HepG2 (cell line): ENCODE measurements around the gene RDH8. TPM values are rescaled to one million over a fixed set of nuclear protein-coding genes. Genes with fewer than 3 reads are reported as not detected.

Source experiments
- ATAC-seq: fragments of 200-7000 bp; cut with Tn5 transposase; 3 replicates; pipeline ENCODE4 v1.9.1; 2020; ENCODE audit warnings: mild to moderate bottlenecking, moderate library complexity
- BruUV-seq: library from RNA; stranded (reverse); fragments of 400-500 nt; replicated peaks from 2 replicates; lab custom pipeline; 2021; lab: Mats Ljungman, UMichigan
- CTCF ChIA-PET: fragments of 300-600 bp; formaldehyde crosslinking; extraction: SDS; loops from one replicate; lab custom pipeline; 2021; ENCODE audit warnings: low total read pairs, inconsistent platforms, low intra/inter-chr PET ratio; lab: Yijun Ruan, JAX
- POLR2A ChIA-PET: fragments of 350-600 bp; sonication (Branson Sonifier 250); formaldehyde crosslinking; loops from one replicate; lab custom pipeline; 2020; ENCODE audit warnings: antibody characterized with exemption, inconsistent platforms; lab: Yijun Ruan, JAX
- DNase-seq: peaks from one replicate; pipeline ENCODE4 v3.0.0-alpha.2; 2015; ENCODE audit warnings: low spot score
- FAIRE-seq: peaks from 3 replicates; lab custom pipeline; 2011; peaks lifted over from hg19 to GRCh38; lab: Jason Lieb, UNC
- H2AFZ ChIP-seq: one replicate; pipeline ENCODE4 v1.6.1; 2011; ENCODE audit warnings: low read length, inconsistent platforms
- H3K27ac ChIP-seq: fragments of 300-600 bp; 3 replicates; pipeline ENCODE4 v1.8.0; 2011; ENCODE audit warnings: mixed run types, mild to moderate bottlenecking, mixed read lengths, low read length, inconsistent platforms; ENCODE audit not compliant: insufficient read depth; ENCODE audit errors: extremely low read length
- H3K27me3 ChIP-seq, 2 experiments: fragments of 200-600 bp in 1 of 2; 2 replicates in 1 of 2; 3 replicates in 1 of 2; pipeline versions ENCODE4 v1.6.0 to v1.8.0; 2011; ENCODE audit warnings: low read length in 2 of 2, mild to moderate bottlenecking in 2 of 2, moderate library complexity in 2 of 2, inconsistent platforms in 1 of 2; ENCODE audit not compliant: insufficient read depth in 2 of 2, control insufficient read depth in 1 of 2
- H3K36me3 ChIP-seq, 2 experiments: fragments of 200-600 bp in 1 of 2; replicated peaks in 1 of 2; 2 replicates in 1 of 2; 3 replicates in 1 of 2; pipeline versions ENCODE4 v1.5.1 to v1.8.0; 2011; ENCODE audit warnings: low read length in 2 of 2, inconsistent platforms in 1 of 2; ENCODE audit not compliant: insufficient read depth in 2 of 2, control insufficient read depth in 1 of 2
- H3K4me1 ChIP-seq: 2 replicates; pipeline ENCODE4 v1.5.1; 2012; ENCODE audit warnings: low read length, inconsistent platforms; ENCODE audit not compliant: insufficient read depth
- H3K4me2 ChIP-seq: 2 replicates; pipeline ENCODE4 v1.6.0; 2011; ENCODE audit warnings: low read depth, low read length, inconsistent platforms
- H3K4me3 ChIP-seq, 3 experiments: fragments of 200-600 bp in 1 of 3; sonication (generic), shearing (Covaris generic) in 1 of 3; replicated peaks in 1 of 3; 2 replicates each; pipeline ENCODE4 v1.5.1; 2011 to 2016; ENCODE audit warnings: low read length in 3 of 3, inconsistent platforms in 2 of 3, low read depth in 2 of 3, mild to moderate bottlenecking in 2 of 3, control low read depth in 1 of 3, mixed read lengths in 1 of 3; ENCODE audit not compliant: insufficient read depth in 1 of 3
- H3K79me2 ChIP-seq: one replicate; pipeline ENCODE4 v1.6.1; 2011; ENCODE audit warnings: low read length, inconsistent platforms; ENCODE audit not compliant: insufficient read depth
- H3K9ac ChIP-seq: 2 replicates; pipeline ENCODE4 v1.6.0; 2011; ENCODE audit warnings: mild to moderate bottlenecking, low read depth, low read length, inconsistent platforms; ENCODE audit not compliant: insufficient read depth
- H3K9me3 ChIP-seq: 2 replicates; pipeline ENCODE4 v1.5.1; 2012; ENCODE audit warnings: mild to moderate bottlenecking, low read length
- H4K20me1 ChIP-seq: 2 replicates; pipeline ENCODE4 v1.6.0; 2011; ENCODE audit warnings: inconsistent platforms, mild to moderate bottlenecking, low read length, moderate library complexity; ENCODE audit not compliant: insufficient read depth
- BATF2 ChIP-seq: sonication (generic); formaldehyde crosslinking; IDR thresholded peaks from 2 replicates; pipeline ENCODE4 v1.8.0; 2022; ENCODE audit warnings: mild to moderate bottlenecking, missing genetic modification reagents, moderate library complexity
- GATAD2A ChIP-seq: IDR thresholded peaks from 2 replicates; pipeline ENCODE4 v1.6.1; 2016
- KAT2B ChIP-seq: fragments of 150-350 bp; IDR thresholded peaks from 2 replicates; pipeline ENCODE4 v1.6.1; 2014; ENCODE audit warnings: low read depth, low read length, borderline replicate concordance
- PLRG1 ChIP-seq: fragments of 450-650 bp; conservative IDR thresholded peaks from 2 replicates; pipeline ENCODE4 v1.6.1; 2016
- PRMT3 ChIP-seq: sonication (generic); formaldehyde crosslinking; IDR thresholded peaks from 2 replicates; pipeline ENCODE4 v1.8.1; 2022; ENCODE audit warnings: low read depth, mild to moderate bottlenecking, moderate library complexity, missing genetic modification reagents, borderline replicate concordance
- RFXAP ChIP-seq: sonication (generic); formaldehyde crosslinking; IDR thresholded peaks from 2 replicates; pipeline ENCODE4 v1.4.0; 2020; ENCODE audit warnings: missing genetic modification reagents, borderline replicate concordance
- RXRA ChIP-seq: sonication (generic); formaldehyde crosslinking; IDR thresholded peaks from 2 replicates; pipeline ENCODE4 v1.5.1; 2020; ENCODE audit warnings: missing genetic modification reagents
- SALL1 ChIP-seq: sonication (generic); formaldehyde crosslinking; IDR thresholded peaks from 2 replicates; pipeline ENCODE4 v1.8.0; 2022; ENCODE audit warnings: mild to moderate bottlenecking, missing genetic modification reagents
- SMYD3 ChIP-seq: sonication (generic); formaldehyde crosslinking; IDR thresholded peaks from 2 replicates; pipeline ENCODE4 v1.8.1; 2023; ENCODE audit warnings: mild to moderate bottlenecking, missing genetic modification reagents
- TRIM24 ChIP-seq: sonication (generic); formaldehyde crosslinking; IDR thresholded peaks from 2 replicates; pipeline ENCODE4 v1.8.0; 2022; ENCODE audit warnings: mild to moderate bottlenecking, missing genetic modification reagents
- ZNF142 ChIP-seq: sonication (generic); formaldehyde crosslinking; IDR thresholded peaks from 2 replicates; pipeline ENCODE4 v1.4.0; 2020; ENCODE audit warnings: missing genetic modification reagents
- ZNF30 ChIP-seq: sonication (generic); formaldehyde crosslinking; IDR thresholded peaks from 2 replicates; pipeline ENCODE4 v1.5.0; 2020; ENCODE audit warnings: mild to moderate bottlenecking, missing genetic modification reagents
- ZNF337 ChIP-seq: sonication (generic); formaldehyde crosslinking; IDR thresholded peaks from 2 replicates; pipeline ENCODE4 v1.5.1; 2020; ENCODE audit warnings: missing genetic modification reagents, low read depth, mild to moderate bottlenecking, borderline replicate concordance
- ZNF562 ChIP-seq: sonication (generic); formaldehyde crosslinking; IDR thresholded peaks from 2 replicates; pipeline ENCODE4 v1.8.0; 2022; ENCODE audit warnings: missing genetic modification reagents, borderline replicate concordance
- ZNF614 ChIP-seq: IDR thresholded peaks from 2 replicates; pipeline ENCODE4 v1.6.1; 2018; ENCODE audit warnings: missing biosample characterization, missing genetic modification reagents, inconsistent platforms, borderline replicate concordance
- ZSCAN12 ChIP-seq: sonication (generic); formaldehyde crosslinking; IDR thresholded peaks from 2 replicates; pipeline ENCODE4 v1.9.0; 2021; ENCODE audit warnings: mild to moderate bottlenecking, missing genetic modification reagents
- WGBS: methylation state at CpG from one replicate; pipeline ENCODE4 v1.1.6; 2017; ENCODE audit warnings: low lambda C conversion rate; 5-methylcytosine and 5-hydroxymethylcytosine counted together
- in situ Hi-C: cut with HindIII; loops from 2 replicates; pipeline ENCODE4 v1.10.0; 2017; ENCODE audit warnings: low pct_unique_long_range_greater_than_20kb; ENCODE audit not compliant: extremely low pct_ligation_motif_present
- intact Hi-C: fragments of 100-400 bp; cut with micrococcal nuclease; formaldehyde crosslinking; loops from one replicate; pipeline ENCODE4 v1.10.0; 2022; ENCODE audit not compliant: unreplicated experiment
- polyA plus RNA-seq, 8 experiments: library from polyadenylated mRNA; depleted of rRNA in 3 of 8; stranded (reverse) in 7 of 8; unstranded in 1 of 8; fragments of >200 nt; fragmentation: Illumina TruSeq in 4 of 8; extraction: Trizol in 4 of 8; gene quantifications; 2 replicates each; pipeline versions ENCODE4 v1.2.1 to v1.2.3, GENCODE V29; 2011 to 2016; ENCODE audit warnings: low read depth in 4 of 8, missing spikeins in 1 of 8, mixed read lengths in 1 of 8; ENCODE audit not compliant: insufficient read depth in 1 of 8
- total RNA-seq, 5 experiments: library from RNA; depleted of rRNA; stranded (reverse); fragments of >200 nt; fragmentation: Illumina TruSeq; extraction: Trizol; gene quantifications; 2 replicates each; pipeline ENCODE4 v1.2.3, GENCODE V29; 2016; ENCODE audit warnings: low read depth in 1 of 5

The RDH8 gene
- total and polyA plus RNA-seq, 2 of the 13 experiments (the other 11 are each of a cell fraction or from before 2014, with no cell fraction given), result not detected

- WGBS, result 89% methylated on average over 3 of the region's 3 CpGs
- Histone ChIP-seq H3K4me2 (no peak overlapping the region), H3K27ac (no peak overlapping the region), H3K4me1 (peaks cover 6% of the 10 kb centered on the region), H2AFZ (no peak overlapping the region), H3K4me3 (no peak overlapping the region), H3K27me3 (peaks cover 5 to 37% of the 10 kb centered on the region in 2 experiments), H3K36me3 (no peaks in the 10 kb centered on the region), H4K20me1 (no peaks in the 10 kb centered on the region), H3K9ac (no peak overlapping the region)
- in situ Hi-C loops, result loop anchor here (5.0 kb wide), 1 partner anchor 89 kb away; the partner anchor contains the start of gene OLFM2
- DNase-seq, result no peak
- intact Hi-C loops, result loop anchor here (1.0 to 2.0 kb wide), 2 partner anchors 92 to 96 kb away; no protein-coding TSS in a partner anchor
- ChIA-PET CTCF (interaction anchor here (2.1 to 2.6 kb wide), 2 partner anchors 93 to 96 kb away, joined by 26 to 34 read pairs; no protein-coding TSS in a partner anchor), POLR2A (no interaction called here)
- no peak for ATAC-seq
- FAIRE-seq, result no peak
- TF ChIP-seq ZNF30 (CRISPR knock-in tag), result no peak
- no peak for TF ChIP-seq BATF2 (CRISPR knock-in tag)
- no peak for TF ChIP-seq ZNF562 (CRISPR knock-in tag)
- no peak for TF ChIP-seq ZNF337 (CRISPR knock-in tag)
- TF ChIP-seq TRIM24 (CRISPR knock-in tag), result no peak
- TF ChIP-seq ZSCAN12 (CRISPR knock-in tag), result no peak
- no peak for TF ChIP-seq PRMT3 (CRISPR knock-in tag)
- no peak for TF ChIP-seq RFXAP (CRISPR knock-in tag)
- TF ChIP-seq PLRG1, result no peak
- no peak for TF ChIP-seq ZNF614 (CRISPR knock-in tag)
- no peak for TF ChIP-seq ZNF142 (CRISPR knock-in tag)
- TF ChIP-seq GATAD2A (CRISPR knock-in tag), result no peak
- no peak for TF ChIP-seq KAT2B
- no peak for TF ChIP-seq RXRA (CRISPR knock-in tag)
- TF ChIP-seq SMYD3 (CRISPR knock-in tag), result no peak
- TF ChIP-seq SALL1 (CRISPR knock-in tag), result no peak
- TF ChIP-seq, all 625 proteins: peak for 0
- H3K9me3 ChIP-seq, result no peaks in the 10 kb centered on the region
- no TSS peak for BruUV-seq
- no peaks in the 10 kb centered on the region for H3K79me2 ChIP-seq
These were observed 13.5 kb downstream of the RDH8 start for GRCh38 chr19:10026744-10027143.
